HG02981 (cell line): ENCODE measurements around the gene ZDHHC8.

ENCODE experiments used
- ATAC-seq: cut with Tn5 transposase; IDR thresholded peaks from one replicate; pipeline ENCODE4 v1.9.1; 2021; ENCODE audit warnings: mild to moderate bottlenecking, moderate library complexity; ENCODE audit not compliant: unreplicated experiment

The ZDHHC8 gene

DNA sequence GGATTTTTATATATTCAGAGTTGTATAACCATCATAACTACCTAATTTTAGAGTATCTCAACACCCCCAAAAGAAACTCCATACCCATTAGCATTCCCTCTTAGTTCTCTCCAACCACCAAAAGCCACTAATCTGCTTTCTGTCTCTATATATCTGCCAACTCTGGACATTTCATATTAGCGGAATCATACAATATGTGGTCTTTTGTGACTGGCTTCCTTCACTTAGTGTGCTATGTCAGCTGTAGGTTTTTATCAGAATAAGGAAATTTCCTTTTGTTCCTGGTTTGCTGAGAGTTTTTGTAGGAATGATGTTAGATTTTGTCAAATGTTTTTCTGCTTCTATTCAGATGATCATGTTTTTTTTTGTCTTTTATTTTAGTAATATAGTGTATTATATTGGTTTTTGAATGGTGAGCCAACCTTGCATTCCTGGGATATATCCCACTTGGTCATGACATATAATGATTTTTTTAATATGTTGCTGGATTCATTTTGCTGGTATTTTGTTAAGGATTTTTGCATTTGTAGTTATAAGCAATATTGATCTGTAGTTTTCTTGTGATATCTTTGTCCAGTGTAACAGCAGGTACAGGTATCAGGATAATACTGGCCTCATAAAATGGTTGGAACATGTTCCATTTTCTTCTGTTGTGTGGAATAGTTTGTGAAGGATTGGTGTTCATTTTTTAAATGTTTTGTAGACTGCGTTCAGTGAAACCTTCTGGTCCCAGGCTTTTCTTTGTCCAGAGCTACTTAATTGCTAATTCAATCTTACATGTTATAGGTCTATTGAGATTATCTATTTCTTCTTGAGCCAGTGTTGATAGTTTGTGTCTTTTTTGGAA is 34.8 kb upstream of the ZDHHC8 start:
- ATAC-seq: no peak

- ATAC-seq: no peak
Observed at GRCh38 chr22:20099099-20099711, 32.4 kb upstream of the ZDHHC8 start.

DNA sequence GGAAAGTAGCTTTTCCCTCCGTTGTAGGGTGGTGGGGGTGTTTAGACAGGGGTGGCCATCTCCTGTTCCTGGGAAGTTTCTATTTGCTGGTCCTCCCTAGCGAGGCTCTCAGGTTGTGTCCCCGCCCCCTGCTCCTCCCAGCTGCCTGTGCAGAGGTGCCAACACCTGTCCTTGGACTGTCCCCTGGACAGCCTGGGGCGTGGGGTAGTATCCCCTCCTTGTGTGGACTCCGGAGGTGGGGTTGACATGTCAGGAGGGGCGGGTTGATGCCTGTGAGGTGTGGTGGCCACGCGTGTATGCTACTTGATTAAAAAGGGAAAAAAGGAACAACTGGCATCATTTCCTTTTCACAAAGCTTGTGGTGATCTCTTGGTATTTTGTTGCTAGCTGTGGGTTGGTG is 30.0 kb upstream of the ZDHHC8 start:
- ATAC-seq: no peak

- no peak for ATAC-seq
Observed at GRCh38 chr22:20102203-20102780, 29.3 kb upstream of the ZDHHC8 start.

- ATAC-seq: no peak
Observed at GRCh38 chr22:20105456-20106204, 26.0 kb upstream of the ZDHHC8 start.

DNA sequence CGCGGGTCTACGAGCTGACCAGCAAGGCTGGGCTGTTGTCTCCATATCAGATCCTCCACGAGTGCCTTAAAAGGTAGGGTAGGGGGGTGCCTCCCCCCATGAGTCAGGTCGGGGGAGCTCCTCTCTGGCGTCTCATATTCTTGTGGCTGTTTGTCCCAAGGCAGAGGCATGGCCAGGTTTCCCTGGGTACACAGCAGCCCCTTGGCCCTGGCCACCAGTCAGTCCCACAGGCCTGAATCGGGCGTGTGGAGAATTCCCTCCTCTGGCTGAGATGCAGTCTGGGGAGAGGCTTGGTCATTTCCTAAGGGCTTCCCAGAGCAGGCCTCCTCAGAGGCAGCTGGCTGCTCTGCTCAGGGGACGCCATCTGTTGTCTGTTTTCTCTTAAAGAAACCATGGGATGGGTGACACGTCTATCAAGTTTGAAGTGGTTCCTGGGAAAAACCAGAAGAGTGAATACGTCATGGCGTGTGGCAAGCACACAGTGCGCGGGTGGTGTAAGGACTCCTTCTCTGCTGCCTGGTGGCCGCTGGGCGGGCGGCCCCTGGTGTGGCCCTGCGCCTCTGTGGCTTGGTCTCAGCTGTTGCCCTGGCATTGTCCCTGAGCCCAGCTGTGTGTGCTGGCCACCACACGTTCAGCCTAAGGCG is 25.3 kb upstream of the ZDHHC8 start:
- ATAC-seq: no peak

- ATAC-seq: no peak
Observed at GRCh38 chr22:20106849-20107237, 24.8 kb upstream of the ZDHHC8 start.

DNA sequence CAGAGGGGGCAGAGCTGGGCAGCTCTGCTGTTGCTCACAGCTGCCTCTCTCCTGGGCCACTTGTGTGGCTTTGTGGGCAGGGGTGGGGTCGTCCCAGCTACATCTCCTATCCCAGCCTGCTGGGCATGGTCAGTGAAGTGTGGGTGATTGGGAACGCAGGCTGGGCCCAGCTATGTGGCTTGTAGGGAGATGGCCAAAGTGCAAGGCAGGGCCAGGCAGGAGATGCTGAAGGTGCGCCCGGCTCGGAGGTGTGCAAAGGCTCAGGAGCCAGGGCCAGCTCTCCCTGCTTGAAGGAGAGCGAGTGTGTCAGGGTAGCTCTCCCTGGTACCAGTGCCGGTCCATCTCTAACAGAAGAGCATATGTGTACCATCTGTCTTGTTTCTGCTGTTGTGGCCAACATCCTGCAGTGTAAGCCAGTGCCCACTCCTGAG is 24.1 kb upstream of the ZDHHC8 start:
- no peak for ATAC-seq

GRCh38 chr22:20107951-20108756 is 23.4 kb upstream of the ZDHHC8 start:
- ATAC-seq: no peak

DNA sequence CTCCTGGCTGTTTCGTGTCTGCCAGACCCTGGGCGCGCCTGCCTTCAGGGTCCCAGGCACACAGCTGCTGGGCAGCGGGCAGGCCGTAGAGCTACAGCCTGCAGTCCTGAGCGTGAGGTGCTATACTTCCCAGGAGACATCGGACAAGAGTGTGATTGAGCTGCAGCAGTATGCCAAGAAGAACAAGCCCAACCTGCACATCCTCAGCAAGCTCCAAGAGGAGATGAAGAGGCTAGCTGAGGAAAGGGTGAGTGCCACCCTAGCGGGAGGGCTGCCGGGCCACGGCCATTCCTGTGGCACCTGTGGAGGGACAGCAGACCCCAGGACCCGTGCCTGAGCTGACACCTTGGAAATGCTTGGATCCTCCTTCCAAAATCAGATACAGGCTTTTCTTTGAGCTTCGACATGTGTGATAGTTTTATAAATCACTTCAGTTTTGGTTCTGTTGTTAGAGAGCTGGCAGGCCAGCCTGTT is 22.8 kb upstream of the ZDHHC8 start:
- ATAC-seq: no peak

GRCh38 chr22:20109411-20110358 is 21.9 kb upstream of the ZDHHC8 start:
- no peak for ATAC-seq

DNA sequence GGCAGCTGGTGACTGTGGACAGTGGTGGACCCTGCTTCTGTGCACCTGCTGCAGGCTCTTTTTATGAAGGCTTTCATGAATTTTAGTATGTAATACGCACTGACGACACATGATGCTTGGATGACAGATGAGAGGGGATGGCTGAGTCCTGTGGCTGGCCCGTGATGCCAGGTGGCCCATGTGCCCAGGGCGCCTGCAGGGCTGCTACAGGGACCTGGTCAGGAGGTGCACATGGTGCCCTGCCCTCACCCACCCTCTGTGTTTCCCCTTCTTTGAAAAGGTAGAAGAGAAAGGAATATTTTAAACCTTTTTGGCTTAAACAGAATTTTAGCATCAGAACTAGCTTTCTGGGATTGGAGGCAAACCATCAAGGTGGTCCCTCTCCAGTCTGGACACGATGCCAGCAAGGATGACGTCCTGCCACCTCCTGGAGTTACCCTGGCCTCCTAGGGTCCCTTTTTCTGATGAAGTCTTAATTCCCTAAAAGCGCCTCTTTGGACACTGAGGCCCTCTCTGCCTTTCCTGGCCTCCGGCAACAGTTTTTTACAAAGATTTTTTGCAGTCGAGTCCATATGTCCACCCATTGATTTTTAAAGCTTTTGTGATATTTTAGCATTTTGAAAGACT is 21.1 kb upstream of the ZDHHC8 start:
- no peak for ATAC-seq

- ATAC-seq: no peak
Observed at GRCh38 chr22:20111045-20111688, 20.4 kb upstream of the ZDHHC8 start.

DNA sequence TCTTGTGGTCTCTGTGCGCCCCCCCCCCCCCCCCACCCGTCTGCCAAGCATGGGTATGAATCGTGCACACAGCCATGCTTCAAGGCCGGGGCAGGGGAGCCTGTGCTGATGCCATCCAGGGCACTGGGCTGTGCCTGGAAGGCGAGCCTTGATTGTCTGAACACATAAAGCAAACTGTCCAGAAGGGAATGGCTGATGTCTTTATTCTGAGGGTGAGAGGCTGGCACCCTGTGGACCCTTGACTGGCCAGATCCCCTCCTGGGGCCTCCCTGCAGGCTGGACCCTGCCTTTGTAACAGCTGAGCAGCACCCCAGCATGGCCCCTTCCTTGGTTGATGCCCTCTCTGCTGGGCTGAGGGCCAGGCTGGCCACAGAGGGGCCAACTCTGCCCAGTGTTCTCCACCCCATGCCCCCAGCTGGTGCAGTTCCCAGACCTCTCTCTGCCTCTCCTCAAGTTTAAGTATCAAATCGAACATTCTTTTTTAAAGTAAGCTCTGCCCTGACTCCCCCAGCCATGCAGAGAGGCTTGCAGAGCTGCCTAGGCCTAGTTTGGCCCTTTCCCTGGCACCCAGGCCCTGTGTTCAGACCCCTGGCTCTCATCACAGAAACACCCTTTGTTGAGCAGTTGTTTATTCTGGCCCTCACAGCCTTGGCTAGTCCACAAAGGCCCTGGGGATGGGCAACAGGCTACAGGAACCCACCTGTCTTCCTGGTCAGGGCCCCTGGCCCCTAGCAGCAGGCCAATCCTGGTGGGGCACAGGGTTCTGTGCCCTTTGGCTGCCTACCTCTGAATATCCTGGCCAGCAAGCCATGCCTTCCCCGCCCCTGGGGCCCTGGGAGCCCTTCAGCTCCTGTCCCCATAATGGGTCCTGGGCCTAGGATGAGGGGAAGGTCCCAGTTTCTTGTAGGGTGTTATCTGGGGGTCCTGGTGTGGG is 19.6 kb upstream of the ZDHHC8 start:
- no peak for ATAC-seq

- no peak for ATAC-seq
Observed at GRCh38 chr22:20112623-20113511, 18.7 kb upstream of the ZDHHC8 start.
